HG02763 (cell line): ENCODE measurements around the gene TMEM150B.

Experiments used
- ATAC-seq: cut with Tn5 transposase; IDR thresholded peaks from one replicate; pipeline ENCODE4 v1.9.1; 2021; ENCODE audit warnings: mild to moderate bottlenecking, moderate library complexity; ENCODE audit not compliant: unreplicated experiment

The TMEM150B gene

GRCh38 chr19:55355213-55355821 lies 30.2 kb upstream of the TMEM150B start:
- no peak for ATAC-seq

- no peak for ATAC-seq
Observed at GRCh38 chr19:55354698-55355212, 29.6 kb upstream of the TMEM150B start, which contains the start of gene COX6B2. Gene COX6B2 (minus strand): TSS chr19:55354719. CDS start chr19:55354521, 198 bp downstream.

- no peak for ATAC-seq
Observed at GRCh38 chr19:55353803-55354697, 28.9 kb upstream of the TMEM150B start.

GRCh38 chr19:55353356-55353802 lies 28.2 kb upstream of the TMEM150B start:
- no peak for ATAC-seq

- ATAC-seq = no peak
Observed at GRCh38 chr19:55352549-55353145, 27.5 kb upstream of the TMEM150B start.

GRCh38 chr19:55352040-55352439 lies 26.9 kb upstream of the TMEM150B start:
- ATAC-seq = no peak

- no peak for ATAC-seq
Observed at GRCh38 chr19:55350620-55351315, 25.6 kb upstream of the TMEM150B start.

GRCh38 chr19:55348317-55349034 lies 23.3 kb upstream of the TMEM150B start:
- ATAC-seq = no peak

GRCh38 chr19:55347442-55348009 lies 22.4 kb upstream of the TMEM150B start:
- ATAC-seq = no peak

GRCh38 chr19:55346725-55347441 lies 21.7 kb upstream of the TMEM150B start:
- no peak for ATAC-seq

GRCh38 chr19:55345818-55346724 lies 20.9 kb upstream of the TMEM150B start:
- no peak for ATAC-seq

- ATAC-seq = no peak
Observed at GRCh38 chr19:55345101-55345817, 20.1 kb upstream of the TMEM150B start.

GRCh38 chr19:55344444-55344843 lies 19.3 kb upstream of the TMEM150B start:
- no peak for ATAC-seq

- ATAC-seq = no peak
Observed at GRCh38 chr19:55341595-55342531, 16.7 kb upstream of the TMEM150B start.

- no peak for ATAC-seq
Observed at GRCh38 chr19:55341171-55341588, 16.0 kb upstream of the TMEM150B start.

- no peak for ATAC-seq
Observed at GRCh38 chr19:55340784-55341147, 15.6 kb upstream of the TMEM150B start.
